Neural cell (in vitro differentiated cells): ENCODE results near the gene SGSH. TPM values are rescaled to one million over a fixed set of nuclear protein-coding genes. Genes with fewer than 3 reads are reported as not detected.
A peak's percentile ranks its signal among the peaks of the same experiment; 100 is the strongest.

Experiments
- H2AFZ ChIP-seq: fragments of 200-600, 300-800 bp; sonication (generic), shearing (Covaris generic); 2 replicates; pipeline ENCODE4 v1.6.0; 2014; ENCODE audit warnings: low read depth, mild to moderate bottlenecking, antibody characterized with exemption, low read length, moderate library complexity
- H3F3A ChIP-seq: fragments of 200-600 bp; shearing (Covaris generic); 2 replicates; pipeline ENCODE4 v1.6.1; 2016; ENCODE audit warnings: mild to moderate bottlenecking, moderate library complexity, mixed read lengths, antibody characterized with exemption, low read length; ENCODE audit not compliant: insufficient read depth, poor library complexity, severe bottlenecking
- H3K27ac ChIP-seq: fragments of 200-600, 300-800 bp; sonication (generic), shearing (Covaris generic); 2 replicates; pipeline ENCODE4 v1.5.1; 2014; ENCODE audit warnings: mild to moderate bottlenecking, low read length, moderate library complexity
- H3K27me3 ChIP-seq: fragments of 300-800, 200-600 bp; sonication (generic), shearing (Covaris generic); 2 replicates; pipeline ENCODE4 v1.6.0; 2014; ENCODE audit warnings: mild to moderate bottlenecking, low read depth, low read length, moderate library complexity; ENCODE audit not compliant: insufficient read depth
- H3K36me3 ChIP-seq: fragments of 300-800, 200-600 bp; sonication (generic), shearing (Covaris generic); 2 replicates; pipeline ENCODE4 v1.5.1; 2014; ENCODE audit warnings: mild to moderate bottlenecking, antibody characterized with exemption, low read length, moderate library complexity; ENCODE audit not compliant: insufficient read depth
- H3K4me2 ChIP-seq: fragments of 300-800, 200-600 bp; sonication (generic), shearing (Covaris generic); 2 replicates; pipeline ENCODE4 v1.6.0; 2014; ENCODE audit warnings: mild to moderate bottlenecking, low read length
- H3K4me3 ChIP-seq: fragments of 300-800, 200-600 bp; sonication (generic), shearing (Covaris generic); 2 replicates; pipeline ENCODE4 v1.5.1; 2014; ENCODE audit warnings: mild to moderate bottlenecking, low read length, moderate library complexity
- H3K79me2 ChIP-seq: fragments of 200-600 bp; shearing (Covaris generic); replicated peaks from 2 replicates; pipeline ENCODE4 v1.6.0; 2014; ENCODE audit warnings: mild to moderate bottlenecking, low read length, moderate library complexity; ENCODE audit not compliant: insufficient read depth
- H3K9ac ChIP-seq: fragments of 300-800, 200-600 bp; sonication (generic), shearing (Covaris generic); 2 replicates; pipeline ENCODE4 v1.6.1; 2016; ENCODE audit warnings: mild to moderate bottlenecking, low read length, mixed read lengths
- H3K9me2 ChIP-seq: fragments of 200-600 bp; shearing (Covaris generic); 2 replicates; pipeline ENCODE4 v1.6.1; 2016; ENCODE audit warnings: mild to moderate bottlenecking, low read length, mixed read lengths; ENCODE audit not compliant: insufficient read depth
- H3K9me3 ChIP-seq: fragments of 200-600, 300-800 bp; sonication (generic), shearing (Covaris generic); 2 replicates; pipeline ENCODE4 v1.6.1; 2016; ENCODE audit warnings: mild to moderate bottlenecking, mixed run types, low read length, moderate library complexity, mixed read lengths
- H4K20me1 ChIP-seq: fragments of 200-600 bp; shearing (Covaris generic); 2 replicates; pipeline ENCODE4 v1.6.1; 2016; ENCODE audit warnings: mild to moderate bottlenecking, mixed run types; ENCODE audit not compliant: insufficient read depth
- EP300 ChIP-seq: fragments of 450-650 bp; conservative IDR thresholded peaks from 2 replicates; pipeline ENCODE4 v1.6.1; 2014; ENCODE audit warnings: antibody characterized with exemption, mild to moderate bottlenecking, moderate library complexity; ENCODE audit not compliant: poor library complexity, severe bottlenecking
- EZH2 ChIP-seq: fragments of 200-600, 300-800 bp; shearing (Covaris generic), sonication (generic); IDR thresholded peaks from 2 replicates; pipeline ENCODE4 v1.6.1; 2014; ENCODE audit warnings: antibody characterized with exemption, low read length, borderline replicate concordance, mild to moderate bottlenecking; ENCODE audit not compliant: insufficient read depth, poor library complexity, severe bottlenecking
- MXI1 ChIP-seq: fragments of 450-650 bp; conservative IDR thresholded peaks from 2 replicates; pipeline ENCODE4 v1.6.1; 2014; ENCODE audit warnings: antibody characterized with exemption, mild to moderate bottlenecking; ENCODE audit not compliant: poor library complexity, severe bottlenecking
- POLR2AphosphoS5 ChIP-seq: IDR thresholded peaks from 2 replicates; pipeline ENCODE4 v1.6.1; 2012
- RAD21 ChIP-seq: fragments of 450-650 bp; conservative IDR thresholded peaks from 2 replicates; pipeline ENCODE4 v1.6.1; 2014; ENCODE audit warnings: antibody characterized with exemption, mild to moderate bottlenecking, moderate library complexity
- SMC3 ChIP-seq: fragments of 450-650 bp; conservative IDR thresholded peaks from 2 replicates; pipeline ENCODE4 v1.6.1; 2014; ENCODE audit warnings: antibody characterized with exemption, mild to moderate bottlenecking, moderate library complexity; ENCODE audit not compliant: poor library complexity
- TAF1 ChIP-seq: IDR thresholded peaks from 2 replicates; pipeline ENCODE4 v1.6.1; 2012; ENCODE audit warnings: low read depth
- polyA plus RNA-seq: library from polyadenylated mRNA; depleted of rRNA; stranded (reverse); fragments of >200 nt; gene quantifications from 2 replicates; pipeline ENCODE4 v1.2.3, GENCODE V29; 2014
- TF ChIP-seq, protein P1 (sequence below): fragments of 450-650 bp; IDR thresholded peaks from 2 replicates; pipeline ENCODE4 v1.5.1; 2014; ENCODE audit warnings: antibody characterized with exemption, mild to moderate bottlenecking, moderate library complexity; ENCODE audit not compliant: poor library complexity, severe bottlenecking
- TF ChIP-seq, protein P2 (sequence below): IDR thresholded peaks from 2 replicates; pipeline ENCODE4 v1.6.1; 2012; ENCODE audit warnings: borderline replicate concordance

Gene SGSH
- polyA plus RNA-seq, 1 donor from 2014 or later, result 8.0 TPM

DNA sequence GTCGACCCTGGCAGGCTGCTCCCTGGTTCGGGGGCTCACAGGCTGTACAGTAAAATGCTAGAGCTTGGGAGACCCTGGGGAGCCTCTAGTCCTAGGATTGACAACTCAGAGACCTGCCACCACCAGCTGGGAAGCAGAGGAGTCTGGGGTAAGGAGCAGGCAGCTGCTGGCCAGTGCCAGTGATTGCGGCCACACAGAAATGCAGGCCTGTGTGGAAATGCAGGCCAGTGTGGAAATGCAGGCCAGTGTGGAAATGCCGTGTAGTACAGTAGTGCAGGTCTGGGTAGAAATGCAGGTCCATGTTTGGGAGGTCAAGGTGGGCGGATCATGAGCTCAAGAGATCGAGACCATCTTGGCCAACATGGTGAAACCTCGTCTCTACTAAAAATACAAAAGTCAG, 23.5 kb downstream of the SGSH start:
- Histone ChIP-seq H3K9me3 (no peaks in the 10 kb centered on the region), H3K27ac (no peak overlapping the region), H3K4me3 (no peak overlapping the region), H3K36me3 (no peaks in the 10 kb centered on the region), H3K9me2 (no peaks in the 10 kb centered on the region), H3K27me3 (no peaks in the 10 kb centered on the region), H4K20me1 (no peaks in the 10 kb centered on the region), H3K4me2 (no peak overlapping the region), H3K79me2 (no peaks in the 10 kb centered on the region), H3F3A (no peaks in the 10 kb centered on the region), H3K9ac (no peak overlapping the region), H2AFZ (no peak overlapping the region)
- TF ChIP-seq SMC3, result no peak
- TF ChIP-seq EZH2, result no peak
- no peak for TF ChIP-seq EP300
- TF ChIP-seq POLR2AphosphoS5, result no peak
- no peak for TF ChIP-seq TAF1
- no peak for TF ChIP-seq RAD21
- TF ChIP-seq MXI1, result no peak
- TF ChIP-seq, protein P1, sequence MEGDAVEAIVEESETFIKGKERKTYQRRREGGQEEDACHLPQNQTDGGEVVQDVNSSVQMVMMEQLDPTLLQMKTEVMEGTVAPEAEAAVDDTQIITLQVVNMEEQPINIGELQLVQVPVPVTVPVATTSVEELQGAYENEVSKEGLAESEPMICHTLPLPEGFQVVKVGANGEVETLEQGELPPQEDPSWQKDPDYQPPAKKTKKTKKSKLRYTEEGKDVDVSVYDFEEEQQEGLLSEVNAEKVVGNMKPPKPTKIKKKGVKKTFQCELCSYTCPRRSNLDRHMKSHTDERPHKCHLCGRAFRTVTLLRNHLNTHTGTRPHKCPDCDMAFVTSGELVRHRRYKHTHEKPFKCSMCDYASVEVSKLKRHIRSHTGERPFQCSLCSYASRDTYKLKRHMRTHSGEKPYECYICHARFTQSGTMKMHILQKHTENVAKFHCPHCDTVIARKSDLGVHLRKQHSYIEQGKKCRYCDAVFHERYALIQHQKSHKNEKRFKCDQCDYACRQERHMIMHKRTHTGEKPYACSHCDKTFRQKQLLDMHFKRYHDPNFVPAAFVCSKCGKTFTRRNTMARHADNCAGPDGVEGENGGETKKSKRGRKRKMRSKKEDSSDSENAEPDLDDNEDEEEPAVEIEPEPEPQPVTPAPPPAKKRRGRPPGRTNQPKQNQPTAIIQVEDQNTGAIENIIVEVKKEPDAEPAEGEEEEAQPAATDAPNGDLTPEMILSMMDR, result no peak
- TF ChIP-seq, protein P2, sequence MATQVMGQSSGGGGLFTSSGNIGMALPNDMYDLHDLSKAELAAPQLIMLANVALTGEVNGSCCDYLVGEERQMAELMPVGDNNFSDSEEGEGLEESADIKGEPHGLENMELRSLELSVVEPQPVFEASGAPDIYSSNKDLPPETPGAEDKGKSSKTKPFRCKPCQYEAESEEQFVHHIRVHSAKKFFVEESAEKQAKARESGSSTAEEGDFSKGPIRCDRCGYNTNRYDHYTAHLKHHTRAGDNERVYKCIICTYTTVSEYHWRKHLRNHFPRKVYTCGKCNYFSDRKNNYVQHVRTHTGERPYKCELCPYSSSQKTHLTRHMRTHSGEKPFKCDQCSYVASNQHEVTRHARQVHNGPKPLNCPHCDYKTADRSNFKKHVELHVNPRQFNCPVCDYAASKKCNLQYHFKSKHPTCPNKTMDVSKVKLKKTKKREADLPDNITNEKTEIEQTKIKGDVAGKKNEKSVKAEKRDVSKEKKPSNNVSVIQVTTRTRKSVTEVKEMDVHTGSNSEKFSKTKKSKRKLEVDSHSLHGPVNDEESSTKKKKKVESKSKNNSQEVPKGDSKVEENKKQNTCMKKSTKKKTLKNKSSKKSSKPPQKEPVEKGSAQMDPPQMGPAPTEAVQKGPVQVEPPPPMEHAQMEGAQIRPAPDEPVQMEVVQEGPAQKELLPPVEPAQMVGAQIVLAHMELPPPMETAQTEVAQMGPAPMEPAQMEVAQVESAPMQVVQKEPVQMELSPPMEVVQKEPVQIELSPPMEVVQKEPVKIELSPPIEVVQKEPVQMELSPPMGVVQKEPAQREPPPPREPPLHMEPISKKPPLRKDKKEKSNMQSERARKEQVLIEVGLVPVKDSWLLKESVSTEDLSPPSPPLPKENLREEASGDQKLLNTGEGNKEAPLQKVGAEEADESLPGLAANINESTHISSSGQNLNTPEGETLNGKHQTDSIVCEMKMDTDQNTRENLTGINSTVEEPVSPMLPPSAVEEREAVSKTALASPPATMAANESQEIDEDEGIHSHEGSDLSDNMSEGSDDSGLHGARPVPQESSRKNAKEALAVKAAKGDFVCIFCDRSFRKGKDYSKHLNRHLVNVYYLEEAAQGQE, result no peak

DNA sequence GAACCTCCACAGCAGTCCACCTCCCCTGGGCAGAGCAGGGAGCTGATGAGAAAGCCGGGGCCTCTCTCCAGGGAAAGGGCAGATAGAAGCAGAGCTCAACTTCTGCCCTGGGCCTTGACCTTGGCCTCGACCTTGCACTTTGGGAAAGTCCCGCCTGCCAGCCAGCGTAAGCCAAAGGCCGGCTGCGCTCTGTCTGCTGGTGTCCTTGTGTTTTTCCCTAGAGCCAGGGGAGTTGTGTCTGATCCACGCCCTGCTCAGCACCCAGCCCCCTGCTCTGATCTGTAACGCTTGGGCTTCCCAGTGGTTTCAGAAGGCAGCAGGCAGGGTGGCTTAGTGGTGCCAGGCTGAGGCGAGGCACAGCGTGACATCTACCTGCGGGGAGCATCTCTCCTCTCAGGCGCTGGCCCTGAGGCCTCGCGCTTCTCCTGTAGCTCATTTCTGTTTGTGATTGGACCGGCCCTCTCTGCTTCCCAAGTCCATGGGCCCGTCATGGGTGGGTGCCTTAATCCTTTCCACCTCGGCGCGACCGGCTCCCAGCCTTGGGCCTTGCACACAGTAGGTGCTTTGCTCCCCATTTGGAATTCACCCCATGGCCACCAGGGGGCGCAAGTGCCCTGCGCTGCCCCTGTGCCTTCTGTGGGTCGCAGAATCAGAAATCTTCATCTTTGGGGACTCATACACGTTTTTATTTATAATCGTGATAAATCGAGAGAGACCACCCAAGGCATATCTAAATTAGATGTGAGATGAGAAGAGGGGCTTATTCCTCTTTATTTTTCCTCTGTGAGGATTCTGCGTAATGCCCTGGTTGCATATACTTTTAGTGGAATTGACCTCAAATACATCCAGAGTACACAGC, 24.2 kb downstream of the SGSH start:
- no peak overlapping the region for H3K27ac ChIP-seq

More for the DNA sequence above, 24.2 kb downstream of the SGSH start:
- Histone ChIP-seq H4K20me1 (no peaks in the 10 kb centered on the region), H3K9me2 (no peaks in the 10 kb centered on the region), H3K9ac (no peak overlapping the region), H3K27me3 (no peaks in the 10 kb centered on the region), H3K4me2 (no peak overlapping the region), H3F3A (no peaks in the 10 kb centered on the region), H3K9me3 (no peaks in the 10 kb centered on the region), H3K36me3 (no peaks in the 10 kb centered on the region), H2AFZ (no peak overlapping the region), H3K79me2 (no peaks in the 10 kb centered on the region), H3K4me3 (no peak overlapping the region)
- TF ChIP-seq, protein P2, result no peak
- no peak for TF ChIP-seq TAF1
- TF ChIP-seq, protein P1, result peak; percentile 60
- TF ChIP-seq RAD21, result peak; percentile 40
- peak; percentile 23 for TF ChIP-seq SMC3
- no peak for TF ChIP-seq EP300
